HG03139 (cell line): ENCODE results near the gene SSTR1.

Experiments used
- ATAC-seq: cut with Tn5 transposase; IDR thresholded peaks from one replicate; pipeline ENCODE4 v1.9.1; 2021; ENCODE audit not compliant: unreplicated experiment

Gene SSTR1

DNA sequence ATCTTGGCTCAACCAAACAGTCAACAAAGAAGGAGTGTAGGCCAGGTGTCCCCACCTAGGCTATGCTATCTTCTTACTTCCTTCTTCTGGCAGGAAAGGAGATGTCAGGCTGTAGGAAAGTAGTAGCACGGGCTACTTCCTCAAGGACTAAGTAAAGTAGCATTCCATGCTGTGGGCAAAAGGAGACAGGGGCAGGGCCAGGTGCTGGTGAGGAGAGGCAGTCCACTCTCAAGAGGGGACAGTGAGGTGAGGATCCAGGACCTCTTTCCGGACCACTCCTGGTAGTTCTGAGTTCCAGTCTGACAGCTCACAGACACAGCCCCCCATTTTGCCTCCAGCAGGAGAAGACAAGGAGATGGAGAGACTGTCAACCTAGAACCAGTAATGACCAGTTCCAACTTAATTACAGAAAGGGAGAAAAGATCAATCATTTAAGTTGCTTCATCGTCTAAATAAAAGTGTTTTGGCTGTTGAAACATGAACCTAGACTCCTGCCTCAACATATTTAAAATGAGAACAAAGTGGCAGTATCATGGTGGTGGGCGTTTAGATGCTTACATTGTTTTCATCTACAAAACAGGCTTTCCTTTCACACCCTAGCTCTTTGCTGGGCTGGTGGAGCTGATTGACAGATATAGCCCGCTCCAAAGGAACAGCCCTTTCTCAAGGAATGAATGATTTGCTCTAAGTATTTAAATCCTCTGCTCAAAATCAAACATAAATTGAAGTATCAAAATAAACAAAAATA lies 5.1 kb upstream of the SSTR1 start:
- no peak for ATAC-seq

DNA sequence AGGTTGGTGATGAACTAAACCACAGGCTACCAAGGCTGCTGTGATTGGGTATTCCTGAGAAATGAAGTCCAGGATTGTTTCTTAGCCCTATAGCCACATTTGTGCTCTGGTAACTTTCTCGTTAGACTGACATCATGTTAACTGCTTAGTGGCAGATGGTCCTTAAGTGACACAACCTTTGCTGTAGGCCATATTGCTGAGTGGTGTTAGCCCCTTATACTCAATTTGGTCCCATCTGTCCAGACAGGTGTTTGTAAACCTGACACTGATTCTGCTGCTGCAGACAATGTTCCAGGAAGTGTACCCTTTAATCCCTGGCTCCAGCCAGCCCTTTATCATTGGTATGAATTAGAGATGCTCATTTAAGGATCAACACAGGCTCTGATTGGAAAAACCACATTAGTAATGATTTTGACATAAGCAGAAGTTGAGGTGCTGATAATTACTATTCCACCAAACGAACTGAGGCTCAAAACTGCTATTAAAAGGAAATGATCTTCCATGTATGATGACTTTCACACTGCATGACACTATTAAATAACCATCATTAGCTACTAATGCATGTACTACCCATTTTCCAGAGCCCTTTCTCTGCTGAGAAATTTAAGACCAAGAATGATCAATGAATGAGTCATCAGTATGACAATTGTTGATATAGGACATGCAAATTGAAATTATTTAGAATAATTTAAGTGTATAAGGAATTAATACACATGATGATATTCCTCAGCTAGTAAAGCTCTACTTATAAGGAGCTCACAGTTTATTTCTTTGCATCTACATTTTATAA lies 3.6 kb upstream of the SSTR1 start:
- no peak for ATAC-seq

DNA sequence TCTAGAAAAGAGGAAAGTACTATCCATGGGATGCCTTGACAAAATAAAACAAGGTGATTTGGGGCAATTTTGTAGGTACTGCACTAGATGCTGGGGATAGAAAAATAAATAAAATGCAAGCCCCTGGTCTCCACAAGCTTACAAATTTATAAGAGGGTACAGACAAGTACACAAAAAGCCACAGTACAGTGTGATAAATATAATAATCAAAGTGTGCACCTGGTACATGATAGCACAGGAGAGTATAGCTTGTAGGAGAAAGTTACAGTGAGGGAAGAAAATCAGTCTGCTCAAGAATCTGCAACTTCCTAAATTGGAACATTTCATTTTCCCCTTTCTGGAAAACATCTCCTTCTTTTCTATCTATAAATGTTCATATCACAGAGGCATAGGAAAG lies 3.0 kb upstream of the SSTR1 start:
- ATAC-seq, result no peak

DNA sequence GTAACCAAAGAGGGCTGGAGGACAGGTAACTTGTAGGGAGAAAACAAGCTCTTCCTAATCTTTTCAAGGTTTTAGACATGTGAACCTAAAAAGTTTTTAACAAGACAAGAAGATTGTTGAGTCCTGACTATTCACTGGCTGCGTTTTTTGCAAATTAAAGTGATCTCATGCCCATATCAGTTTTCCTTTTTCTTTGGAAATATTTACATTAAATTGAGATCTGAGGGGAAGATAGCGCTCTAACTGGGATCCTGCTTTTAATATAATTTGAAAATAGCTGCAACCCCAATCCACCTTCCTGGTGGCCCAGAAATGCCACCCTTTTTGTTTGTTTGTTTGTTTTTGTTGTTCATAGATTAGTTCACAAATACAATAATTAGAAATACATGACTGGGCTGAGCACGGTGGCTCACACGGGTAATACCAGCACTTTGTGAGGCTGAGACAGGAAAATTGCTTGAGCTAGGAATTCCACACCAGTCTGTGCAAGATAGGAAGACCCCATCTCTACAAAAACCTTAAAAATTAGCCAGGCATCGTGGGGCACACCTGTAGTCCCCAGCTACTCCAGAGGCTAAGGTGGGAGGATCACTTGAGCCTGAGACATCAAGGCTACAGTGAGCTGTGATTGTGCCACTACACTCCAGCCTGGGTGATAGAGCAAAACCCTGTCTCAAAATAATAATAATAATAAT lies 2.4 kb upstream of the SSTR1 start:
- no peak for ATAC-seq

DNA sequence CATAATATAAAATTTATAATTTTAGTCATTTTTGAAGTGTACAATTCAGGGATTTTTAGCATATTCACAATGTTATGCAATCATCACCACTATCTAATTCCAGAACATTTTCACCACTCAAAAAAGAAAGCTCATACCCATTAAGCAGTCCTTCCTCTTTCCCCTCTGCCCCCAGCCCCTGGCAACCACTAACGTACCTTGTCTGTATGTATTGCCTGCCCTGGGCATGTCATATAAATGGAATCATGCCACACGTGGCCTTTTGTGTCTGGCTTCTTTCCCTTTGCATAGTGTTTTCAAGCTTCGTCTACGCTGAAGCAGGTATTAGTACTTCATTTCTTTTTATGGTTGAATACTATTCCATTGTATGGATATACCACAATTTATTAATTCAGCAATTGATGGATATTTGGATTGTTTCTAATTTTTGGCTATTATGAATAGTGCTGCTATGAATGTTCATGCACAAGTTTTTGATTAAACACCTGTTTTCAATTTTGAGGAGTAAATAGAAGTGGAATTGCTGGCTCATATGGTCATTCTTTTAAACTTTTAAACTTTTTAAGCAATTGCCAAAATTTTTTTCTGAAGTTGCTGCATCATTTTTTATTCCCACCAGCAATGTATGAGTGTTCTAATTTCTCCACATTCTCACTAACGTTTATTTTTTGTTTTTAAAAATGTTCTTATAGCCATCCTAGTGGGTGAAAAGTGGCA lies 1.6 kb upstream of the SSTR1 start:
- ATAC-seq, result no peak

- ATAC-seq, result no peak
These were observed 871 bp upstream of the SSTR1 start for GRCh38 chr14:38206689-38207376.

DNA sequence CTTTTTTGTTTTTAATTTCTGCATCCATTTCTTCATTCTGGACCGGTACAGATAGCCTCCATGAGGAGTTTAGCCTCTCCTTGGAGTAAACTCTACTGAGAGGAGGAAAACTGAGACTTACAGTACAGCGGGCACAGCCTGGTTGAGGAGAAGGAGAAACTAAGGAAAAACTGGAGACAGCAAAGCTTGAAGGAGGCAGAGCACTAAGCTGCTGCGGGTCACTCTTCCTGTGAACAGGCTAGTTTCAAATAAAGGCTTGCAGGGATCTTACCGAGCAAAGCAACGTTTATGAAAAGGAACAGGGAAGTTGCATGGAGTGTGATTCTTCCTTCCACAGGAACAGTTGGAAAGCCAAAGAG lies 348 bp upstream of the SSTR1 start:
- no peak for ATAC-seq

DNA sequence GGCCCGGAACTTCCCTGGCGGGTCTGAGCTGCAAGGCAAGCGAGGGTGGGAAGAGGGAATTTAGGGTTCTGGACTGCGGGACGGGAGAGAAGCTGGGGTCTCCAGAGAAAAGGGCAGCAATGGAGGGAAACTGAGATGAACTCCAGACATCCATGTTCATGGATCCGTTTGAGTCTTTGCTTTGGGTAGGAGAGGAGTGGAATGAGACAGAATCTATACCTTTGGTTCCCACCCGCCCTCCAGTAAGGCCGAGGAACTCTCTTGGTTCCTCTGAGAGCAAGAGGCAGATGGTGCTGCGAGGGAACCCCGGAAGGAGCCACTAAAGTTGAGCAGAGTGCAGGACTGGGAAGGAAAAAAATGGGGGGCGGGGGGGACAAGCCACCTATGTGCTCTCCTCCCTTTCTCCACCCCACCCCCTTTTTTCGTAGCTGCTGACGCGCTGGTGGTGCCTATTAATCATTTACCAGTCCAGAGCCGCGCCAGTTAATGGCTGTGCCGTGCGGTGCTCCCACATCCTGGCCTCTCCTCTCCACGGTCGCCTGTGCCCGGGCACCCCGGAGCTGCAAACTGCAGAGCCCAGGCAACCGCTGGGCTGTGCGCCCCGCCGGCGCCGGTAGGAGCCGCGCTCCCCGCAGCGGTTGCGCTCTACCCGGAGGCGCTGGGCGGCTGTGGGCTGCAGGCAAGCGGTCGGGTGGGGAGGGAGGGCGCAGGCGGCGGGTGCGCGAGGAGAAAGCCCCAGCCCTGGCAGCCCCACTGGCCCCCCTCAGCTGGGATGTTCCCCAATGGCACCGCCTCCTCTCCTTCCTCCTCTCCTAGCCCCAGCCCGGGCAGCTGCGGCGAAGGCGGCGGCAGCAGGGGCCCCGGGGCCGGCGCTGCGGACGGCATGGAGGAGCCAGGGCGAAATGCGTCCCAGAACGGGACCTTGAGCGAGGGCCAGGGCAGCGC lies 1.2 kb downstream of the SSTR1 start:
- no peak for ATAC-seq

DNA sequence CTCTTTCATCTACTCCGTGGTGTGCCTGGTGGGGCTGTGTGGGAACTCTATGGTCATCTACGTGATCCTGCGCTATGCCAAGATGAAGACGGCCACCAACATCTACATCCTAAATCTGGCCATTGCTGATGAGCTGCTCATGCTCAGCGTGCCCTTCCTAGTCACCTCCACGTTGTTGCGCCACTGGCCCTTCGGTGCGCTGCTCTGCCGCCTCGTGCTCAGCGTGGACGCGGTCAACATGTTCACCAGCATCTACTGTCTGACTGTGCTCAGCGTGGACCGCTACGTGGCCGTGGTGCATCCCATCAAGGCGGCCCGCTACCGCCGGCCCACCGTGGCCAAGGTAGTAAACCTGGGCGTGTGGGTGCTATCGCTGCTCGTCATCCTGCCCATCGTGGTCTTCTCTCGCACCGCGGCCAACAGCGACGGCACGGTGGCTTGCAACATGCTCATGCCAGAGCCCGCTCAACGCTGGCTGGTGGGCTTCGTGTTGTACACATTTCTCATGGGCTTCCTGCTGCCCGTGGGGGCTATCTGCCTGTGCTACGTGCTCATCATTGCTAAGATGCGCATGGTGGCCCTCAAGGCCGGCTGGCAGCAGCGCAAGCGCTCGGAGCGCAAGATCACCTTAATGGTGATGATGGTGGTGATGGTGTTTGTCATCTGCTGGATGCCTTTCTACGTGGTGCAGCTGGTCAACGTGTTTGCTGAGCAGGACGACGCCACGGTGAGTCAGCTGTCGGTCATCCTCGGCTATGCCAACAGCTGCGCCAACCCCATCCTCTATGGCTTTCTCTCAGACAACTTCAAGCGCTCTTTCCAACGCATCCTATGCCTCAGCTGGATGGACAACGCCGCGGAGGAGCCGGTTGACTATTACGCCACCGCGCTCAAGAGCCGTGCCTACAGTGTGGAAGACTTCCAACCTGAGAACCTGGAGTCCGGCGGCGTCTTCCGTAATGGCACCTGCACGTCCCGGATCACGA lies 2.2 kb downstream of the SSTR1 start:
- ATAC-seq, result no peak

- ATAC-seq, result no peak
These were observed 3.0 kb downstream of the SSTR1 start for GRCh38 chr14:38210587-38211216.

DNA sequence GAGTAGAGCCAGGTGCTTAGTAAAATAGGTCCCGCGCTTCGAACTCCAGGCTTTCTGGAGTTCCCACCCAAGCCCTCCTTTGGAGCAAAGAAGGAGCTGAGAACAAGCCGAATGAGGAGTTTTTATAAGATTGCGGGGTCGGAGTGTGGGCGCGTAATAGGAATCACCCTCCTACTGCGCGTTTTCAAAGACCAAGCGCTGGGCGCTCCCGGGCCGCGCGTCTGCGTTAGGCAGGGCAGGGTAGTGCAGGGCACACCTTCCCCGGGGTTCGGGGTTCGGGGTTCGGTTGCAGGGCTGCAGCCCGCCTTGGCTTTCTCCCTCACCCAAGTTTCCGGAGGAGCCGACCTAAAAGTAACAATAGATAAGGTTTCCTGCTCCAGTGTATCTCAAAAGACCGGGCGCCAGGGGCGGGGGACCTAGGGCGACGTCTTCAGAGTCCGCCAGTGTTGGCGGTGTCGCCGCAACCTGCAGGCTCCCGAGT lies 3.6 kb downstream of the SSTR1 start:
- ATAC-seq, result no peak

DNA sequence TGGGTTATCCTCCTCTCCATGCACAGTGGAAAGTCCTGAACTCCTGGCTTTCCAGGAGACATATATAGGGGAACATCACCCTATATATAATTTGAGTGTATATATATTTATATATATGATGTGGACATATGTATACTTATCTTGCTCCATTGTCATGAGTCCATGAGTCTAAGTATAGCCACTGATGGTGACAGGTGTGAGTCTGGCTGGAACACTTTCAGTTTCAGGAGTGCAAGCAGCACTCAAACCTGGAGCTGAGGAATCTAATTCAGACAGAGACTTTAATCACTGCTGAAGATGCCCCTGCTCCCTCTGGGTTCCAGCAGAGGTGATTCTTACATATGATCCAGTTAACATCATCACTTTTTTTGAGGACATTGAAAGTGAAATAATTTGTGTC lies 4.4 kb downstream of the SSTR1 start:
- ATAC-seq, result no peak

GRCh38 chr14:38213001-38213400 lies 5.3 kb downstream of the SSTR1 start:
- no peak for ATAC-seq

GRCh38 chr14:38217553-38217952 lies 9.8 kb downstream of the SSTR1 start:
- ATAC-seq, result no peak

DNA sequence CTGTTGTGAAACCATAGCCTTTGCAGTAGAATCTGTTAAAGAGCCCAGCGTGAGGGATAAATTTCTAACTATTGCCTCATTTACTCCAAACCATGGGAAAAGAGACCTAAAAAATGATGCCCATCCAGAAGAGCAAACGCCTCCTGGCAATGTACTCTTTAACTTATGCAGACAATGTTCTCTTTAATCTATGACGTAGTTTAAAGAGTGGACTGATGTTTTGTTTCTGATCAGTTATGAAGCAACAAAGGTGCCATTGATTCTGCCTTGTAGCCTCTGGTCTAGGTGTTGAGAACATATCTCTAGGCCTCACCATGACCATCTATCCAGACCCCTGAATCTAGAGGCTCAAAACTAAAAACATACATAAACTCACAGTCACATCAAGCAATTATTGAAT lies 13.4 kb downstream of the SSTR1 start:
- no peak for ATAC-seq

GRCh38 chr14:38224338-38224737 lies 16.6 kb downstream of the SSTR1 start:
- ATAC-seq, result no peak

- ATAC-seq, result no peak
These were observed 18.2 kb downstream of the SSTR1 start for GRCh38 chr14:38225946-38226345.

GRCh38 chr14:38226366-38226765 lies 18.7 kb downstream of the SSTR1 start:
- ATAC-seq, result no peak
